ENCODE results near the gene ANKRD40. TPM values are rescaled to one million over a fixed set of nuclear protein-coding genes. Genes with fewer than 3 reads are reported as not detected.

ANKRD40 gene
- total RNA-seq, 1 experiment from 2014 or later, result 72.0 TPM

DNA sequence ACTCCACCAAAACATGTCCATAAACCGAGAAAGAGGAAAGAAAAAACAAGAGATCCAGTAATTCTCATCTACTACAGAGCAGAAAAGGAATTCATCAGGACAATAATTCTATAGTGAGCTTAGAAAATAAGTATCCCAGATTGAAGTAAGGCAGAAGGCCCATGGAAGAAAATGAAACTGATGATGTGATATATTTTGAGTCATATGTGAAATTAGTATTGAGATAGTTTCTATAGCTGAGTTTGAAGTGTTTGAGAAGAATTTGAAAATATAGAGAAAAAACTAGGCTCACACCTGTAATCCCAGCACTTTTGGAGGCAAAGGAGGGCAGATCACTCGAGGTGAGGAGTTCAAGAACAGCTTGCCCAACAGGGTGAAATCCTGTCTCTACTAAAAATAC lies 31.4 kb upstream of the ANKRD40 start (continued):
- TF ChIP-seq, protein P1, sequence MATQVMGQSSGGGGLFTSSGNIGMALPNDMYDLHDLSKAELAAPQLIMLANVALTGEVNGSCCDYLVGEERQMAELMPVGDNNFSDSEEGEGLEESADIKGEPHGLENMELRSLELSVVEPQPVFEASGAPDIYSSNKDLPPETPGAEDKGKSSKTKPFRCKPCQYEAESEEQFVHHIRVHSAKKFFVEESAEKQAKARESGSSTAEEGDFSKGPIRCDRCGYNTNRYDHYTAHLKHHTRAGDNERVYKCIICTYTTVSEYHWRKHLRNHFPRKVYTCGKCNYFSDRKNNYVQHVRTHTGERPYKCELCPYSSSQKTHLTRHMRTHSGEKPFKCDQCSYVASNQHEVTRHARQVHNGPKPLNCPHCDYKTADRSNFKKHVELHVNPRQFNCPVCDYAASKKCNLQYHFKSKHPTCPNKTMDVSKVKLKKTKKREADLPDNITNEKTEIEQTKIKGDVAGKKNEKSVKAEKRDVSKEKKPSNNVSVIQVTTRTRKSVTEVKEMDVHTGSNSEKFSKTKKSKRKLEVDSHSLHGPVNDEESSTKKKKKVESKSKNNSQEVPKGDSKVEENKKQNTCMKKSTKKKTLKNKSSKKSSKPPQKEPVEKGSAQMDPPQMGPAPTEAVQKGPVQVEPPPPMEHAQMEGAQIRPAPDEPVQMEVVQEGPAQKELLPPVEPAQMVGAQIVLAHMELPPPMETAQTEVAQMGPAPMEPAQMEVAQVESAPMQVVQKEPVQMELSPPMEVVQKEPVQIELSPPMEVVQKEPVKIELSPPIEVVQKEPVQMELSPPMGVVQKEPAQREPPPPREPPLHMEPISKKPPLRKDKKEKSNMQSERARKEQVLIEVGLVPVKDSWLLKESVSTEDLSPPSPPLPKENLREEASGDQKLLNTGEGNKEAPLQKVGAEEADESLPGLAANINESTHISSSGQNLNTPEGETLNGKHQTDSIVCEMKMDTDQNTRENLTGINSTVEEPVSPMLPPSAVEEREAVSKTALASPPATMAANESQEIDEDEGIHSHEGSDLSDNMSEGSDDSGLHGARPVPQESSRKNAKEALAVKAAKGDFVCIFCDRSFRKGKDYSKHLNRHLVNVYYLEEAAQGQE (IDR thresholded peaks at IDR 0.05; ENCODE audit: low read depth), result no peak
- TF ChIP-seq RAD21 (IDR thresholded peaks at IDR 0.05; ENCODE audit: low read depth), result no peak
- TF ChIP-seq, protein P2, sequence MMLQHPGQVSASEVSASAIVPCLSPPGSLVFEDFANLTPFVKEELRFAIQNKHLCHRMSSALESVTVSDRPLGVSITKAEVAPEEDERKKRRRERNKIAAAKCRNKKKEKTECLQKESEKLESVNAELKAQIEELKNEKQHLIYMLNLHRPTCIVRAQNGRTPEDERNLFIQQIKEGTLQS (IDR thresholded peaks at IDR 0.05), result no peak
- no peak for TF ChIP-seq EGR1 (IDR thresholded peaks at IDR 0.05; ENCODE audit: low read depth)
- no peak for TF ChIP-seq EZH2 (IDR thresholded peaks at IDR 0.05)

DNA sequence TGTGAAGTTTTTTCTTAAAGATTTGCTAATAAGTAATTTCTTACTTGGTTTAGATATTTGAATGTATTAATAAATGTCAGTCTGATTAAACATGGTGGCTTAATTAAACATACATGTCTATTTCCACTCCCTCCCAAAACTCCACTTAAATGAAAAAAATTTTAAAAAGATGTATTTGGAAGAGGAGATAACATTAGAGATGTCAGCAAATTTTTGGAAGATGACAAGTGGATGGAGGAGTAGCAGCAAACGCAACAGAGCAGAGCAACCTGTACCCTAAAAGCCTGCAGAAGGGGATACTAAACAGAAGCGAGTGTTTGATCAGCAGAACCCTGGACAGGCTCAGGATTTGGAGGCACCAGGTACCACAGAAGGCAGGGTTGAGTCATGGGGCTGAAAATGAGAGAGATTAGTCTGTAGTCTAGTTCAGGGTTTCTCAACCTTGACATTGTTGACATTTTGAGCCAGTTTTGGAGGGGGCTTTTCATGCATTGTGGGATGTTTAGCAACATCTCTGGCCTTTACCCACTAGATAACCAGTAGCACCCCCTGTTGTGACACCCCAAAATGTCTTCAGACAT lies 29.5 kb upstream of the ANKRD40 start:
- Histone ChIP-seq H3K4me2 (ENCODE audit: low read length) (no peak overlapping the region), H3K4me1 (ENCODE audit: control insufficient read depth in 1 of 2, insufficient read depth in 2 of 2, low read length in 2 of 2) (no peaks in the 10 kb centered on the region), H4K20me1 (ENCODE audit: insufficient read depth) (peaks cover 72% of the 10 kb centered on the region), H2AFZ (ENCODE audit: low read depth, low read length, poor library complexity, severe bottlenecking) (no peak overlapping the region), H3K9me3 (ENCODE audit: control insufficient read depth in 1 of 2, insufficient read depth in 1 of 2, low read depth in 1 of 2, low read length in 2 of 2) (no peaks in the 10 kb centered on the region), H3K27me3 (ENCODE audit: insufficient read depth, low read length) (no peaks in the 10 kb centered on the region), H3K27ac (ENCODE audit: low read depth, low read length) (no peak overlapping the region), H3K9me2 (ENCODE audit: insufficient read depth) (no peaks in the 10 kb centered on the region), H3K36me3 (ENCODE audit: control insufficient read depth in 1 of 2, insufficient read depth in 2 of 2, low read length in 2 of 2) (peaks cover 50 to 55% of the 10 kb centered on the region in 2 experiments), H3K79me2 (ENCODE audit: insufficient read depth, low read length) (peaks cover 100% of the 10 kb centered on the region), H3K4me3 (replicated peaks in 1 of 2; ENCODE audit: low read depth in 1 of 2, low read length in 2 of 2) (no peak overlapping the region), H3K9ac (ENCODE audit: low read length) (no peak overlapping the region)
- ATAC-seq, result no peak
- no TSS peak for BruUV-seq (replicated peaks)
- ChIA-PET POLR2A (no interaction called here), RAD21 (ENCODE audit: low non-redundant PET in 1 of 2, low total read pairs in 2 of 2, uncharacterized antibody in 2 of 2, unreplicated experiment in 2 of 2) (no interaction called here), CTCF (no interaction called here)
- TF ChIP-seq EGR1 (IDR thresholded peaks at IDR 0.05; ENCODE audit: low read depth) (no peak), YY1 (IDR thresholded peaks at IDR 0.05; ENCODE audit: extremely low read depth, insufficient replicate concordance, low read depth, low read length) (no peak), SIN3A (IDR thresholded peaks at IDR 0.05; ENCODE audit: low read depth) (no peak), CEBPB (IDR thresholded peaks at IDR 0.05; ENCODE audit: low read depth) (no peak), SP1 (IDR thresholded peaks at IDR 0.05; ENCODE audit: low read depth) (no peak), CBX3 (IDR thresholded peaks at IDR 0.05; ENCODE audit: low read depth) (no peak), ZNF274 (IDR thresholded peaks at IDR 0.05; ENCODE audit: low read depth, low read length) (no peak), SRF (IDR thresholded peaks at IDR 0.05; ENCODE audit: low read depth) (no peak), EZH2phosphoT487 (IDR thresholded peaks at IDR 0.05; ENCODE audit: borderline replicate concordance) (no peak)
- TF ChIP-seq, protein P2 (IDR thresholded peaks at IDR 0.05), result no peak
- TF ChIP-seq, protein P3, sequence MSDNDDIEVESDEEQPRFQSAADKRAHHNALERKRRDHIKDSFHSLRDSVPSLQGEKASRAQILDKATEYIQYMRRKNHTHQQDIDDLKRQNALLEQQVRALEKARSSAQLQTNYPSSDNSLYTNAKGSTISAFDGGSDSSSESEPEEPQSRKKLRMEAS (IDR thresholded peaks at IDR 0.05), result no peak
- TF ChIP-seq, protein P1 (IDR thresholded peaks at IDR 0.05; ENCODE audit: low read depth), result no peak
- TF ChIP-seq, protein P4, sequence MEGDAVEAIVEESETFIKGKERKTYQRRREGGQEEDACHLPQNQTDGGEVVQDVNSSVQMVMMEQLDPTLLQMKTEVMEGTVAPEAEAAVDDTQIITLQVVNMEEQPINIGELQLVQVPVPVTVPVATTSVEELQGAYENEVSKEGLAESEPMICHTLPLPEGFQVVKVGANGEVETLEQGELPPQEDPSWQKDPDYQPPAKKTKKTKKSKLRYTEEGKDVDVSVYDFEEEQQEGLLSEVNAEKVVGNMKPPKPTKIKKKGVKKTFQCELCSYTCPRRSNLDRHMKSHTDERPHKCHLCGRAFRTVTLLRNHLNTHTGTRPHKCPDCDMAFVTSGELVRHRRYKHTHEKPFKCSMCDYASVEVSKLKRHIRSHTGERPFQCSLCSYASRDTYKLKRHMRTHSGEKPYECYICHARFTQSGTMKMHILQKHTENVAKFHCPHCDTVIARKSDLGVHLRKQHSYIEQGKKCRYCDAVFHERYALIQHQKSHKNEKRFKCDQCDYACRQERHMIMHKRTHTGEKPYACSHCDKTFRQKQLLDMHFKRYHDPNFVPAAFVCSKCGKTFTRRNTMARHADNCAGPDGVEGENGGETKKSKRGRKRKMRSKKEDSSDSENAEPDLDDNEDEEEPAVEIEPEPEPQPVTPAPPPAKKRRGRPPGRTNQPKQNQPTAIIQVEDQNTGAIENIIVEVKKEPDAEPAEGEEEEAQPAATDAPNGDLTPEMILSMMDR (IDR thresholded peaks at IDR 0.05 in 2 of 3, conservative IDR thresholded peaks at IDR 0.05 in 1 of 3; ENCODE audit: borderline replicate concordance in 1 of 3, insufficient read depth in 1 of 3, low read depth in 2 of 3, low read length in 2 of 3), result no peak
- intact Hi-C loops (cut with micrococcal nuclease), result no loop called here
- no peak for DNase-seq (ENCODE audit: low read depth, low spot score)
